Forelimb muscle (tissue), 1 donor: ENCODE results near the gene PSMA5. TPM values are rescaled to one million over a fixed set of nuclear protein-coding genes. Genes with fewer than 3 reads are reported as not detected.

Source experiments
- DNase-seq: peaks from one replicate; pipeline ENCODE4 v3.0.0-alpha.2; 2013; ENCODE audit warnings: low read depth
- polyA plus RNA-seq: library from polyadenylated mRNA; unstranded; fragments of 120-200 nt; gene quantifications from one replicate; pipeline ENCODE4 v1.2.1, GENCODE V29; 2013; ENCODE audit not compliant: insufficient read length

PSMA5 gene
- polyA plus RNA-seq, 1 donor, result 65.7 TPM

DNA sequence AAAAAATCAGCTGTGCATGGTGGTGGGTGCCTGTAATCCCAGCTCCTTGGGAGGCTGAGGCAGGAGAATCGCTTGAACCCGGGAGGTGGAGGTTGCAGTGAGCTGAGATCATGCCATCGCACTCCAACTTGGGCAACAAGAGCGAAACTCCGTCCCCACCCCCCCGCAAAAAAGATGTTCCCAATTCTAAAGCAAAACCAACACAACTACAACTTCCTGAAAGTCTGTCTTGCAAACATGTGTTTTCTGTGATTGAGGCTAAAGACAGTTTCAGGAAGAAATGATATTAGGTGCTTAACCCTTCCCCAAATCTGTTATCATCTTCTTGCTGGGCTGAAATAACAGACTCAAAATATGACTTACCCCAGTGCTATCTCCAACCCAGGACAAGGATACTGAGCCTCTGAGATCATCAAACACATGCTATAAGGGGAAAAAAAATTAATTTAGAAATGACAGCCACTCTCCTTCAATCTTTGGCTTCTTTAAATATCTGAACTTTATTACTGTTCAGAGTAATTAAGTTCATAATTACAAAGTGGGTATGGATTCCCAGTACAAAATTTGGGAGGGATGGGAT, 57.0 kb downstream of the PSMA5 start:
- no peak for DNase-seq

DNA sequence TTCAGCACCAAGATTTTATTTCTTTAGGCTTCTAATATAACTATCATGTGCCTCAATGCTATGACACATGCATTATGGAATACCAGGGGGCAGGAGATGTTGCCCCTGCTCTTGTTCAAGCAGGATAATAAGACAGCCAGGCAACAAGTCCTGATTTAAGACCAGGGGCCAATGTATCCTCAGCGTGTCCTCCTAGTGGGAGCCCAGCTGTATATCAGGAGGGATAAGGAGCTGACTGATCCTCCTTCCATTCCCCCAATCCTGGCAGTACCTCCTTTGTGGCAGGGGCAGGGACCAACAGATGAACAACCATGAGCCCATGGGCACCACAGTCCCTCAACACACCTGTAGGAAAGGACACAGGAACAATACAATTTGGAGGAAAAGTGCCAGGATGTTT, 57.8 kb downstream of the PSMA5 start:
- DNase-seq, result no peak

DNA sequence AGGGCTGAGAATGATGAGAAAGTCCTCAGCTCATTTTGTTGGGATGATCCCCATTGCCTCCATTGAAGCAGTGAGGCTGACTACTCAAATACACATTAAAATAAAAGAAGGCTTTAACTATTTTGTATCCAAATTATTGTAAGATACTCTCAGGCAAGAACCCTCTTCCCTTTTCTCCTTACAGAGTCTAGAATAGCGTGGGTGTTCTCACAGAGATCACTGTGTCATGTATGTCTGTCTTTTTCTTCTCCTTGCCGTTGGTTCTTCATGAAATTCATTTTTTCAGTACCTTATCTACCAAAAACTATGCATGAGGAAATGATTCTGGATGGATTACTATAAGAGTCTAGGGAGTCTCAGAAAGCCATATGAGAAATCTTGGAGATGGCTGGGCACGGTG, 58.6 kb downstream of the PSMA5 start:
- DNase-seq, result no peak

DNA sequence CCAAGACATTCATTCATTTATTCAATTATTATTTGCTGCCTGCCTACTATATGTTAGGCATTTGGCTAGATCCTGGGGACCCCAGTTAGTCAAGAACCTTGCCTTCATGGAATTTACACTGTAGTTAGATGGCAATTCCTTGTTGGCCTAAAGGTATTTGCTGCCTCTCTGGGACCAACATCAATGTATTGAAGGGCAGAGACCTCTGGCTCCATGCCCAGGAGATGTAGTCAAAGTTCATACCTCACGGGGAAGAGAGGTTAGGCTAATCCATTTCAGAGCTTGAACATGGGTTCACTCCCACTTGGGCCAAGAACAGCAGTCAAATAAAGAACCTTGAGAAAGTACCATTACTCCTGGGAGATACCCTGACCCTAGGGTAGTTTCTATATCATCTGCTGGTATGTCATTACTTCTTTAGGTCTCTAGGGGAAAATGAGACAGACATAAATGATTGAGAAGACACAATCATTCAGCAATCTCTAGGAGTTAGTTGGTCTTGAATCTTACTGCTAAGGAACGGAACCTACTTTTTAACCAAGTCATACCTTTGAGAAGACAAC, 60.5 kb downstream of the PSMA5 start:
- DNase-seq, result no peak

DNA sequence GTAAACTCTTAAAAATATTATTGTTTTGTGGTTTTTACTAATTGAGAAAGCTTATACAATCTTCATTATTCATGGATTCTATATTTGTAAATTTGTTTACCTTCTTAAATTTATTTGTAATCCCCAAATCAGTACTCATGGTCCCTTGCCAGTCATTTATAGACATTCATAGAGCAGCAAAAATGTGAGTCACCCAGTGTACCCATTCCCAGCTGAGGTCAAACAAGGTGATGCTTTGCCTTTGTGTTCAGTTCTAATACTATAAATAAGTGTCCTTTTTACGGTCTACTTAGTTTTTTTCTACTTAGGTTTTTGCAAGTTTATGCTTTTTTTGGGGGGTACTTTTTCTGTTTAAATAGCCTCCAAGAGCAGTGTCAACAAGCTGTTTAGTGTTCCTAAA, 64.6 kb downstream of the PSMA5 start:
- no peak for DNase-seq

DNA sequence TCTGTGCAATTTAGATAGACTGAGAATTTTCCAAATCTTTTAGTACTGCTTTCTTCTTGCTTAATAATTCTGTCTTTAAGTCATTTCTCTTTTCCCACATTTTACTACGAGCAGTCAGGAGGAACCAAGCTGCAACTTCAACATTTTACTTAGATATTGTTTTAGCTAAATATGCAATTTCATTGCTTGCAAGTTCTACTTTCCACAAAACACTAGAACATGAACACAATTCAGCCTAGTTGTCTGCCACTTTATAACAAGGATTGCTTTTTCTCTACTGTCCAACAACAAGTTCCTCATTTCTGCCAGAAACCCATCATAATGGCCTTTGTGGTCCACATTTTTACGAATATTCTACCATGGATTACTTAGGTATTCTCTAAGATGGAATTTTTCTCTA, 65.2 kb downstream of the PSMA5 start:
- DNase-seq, result no peak

DNA sequence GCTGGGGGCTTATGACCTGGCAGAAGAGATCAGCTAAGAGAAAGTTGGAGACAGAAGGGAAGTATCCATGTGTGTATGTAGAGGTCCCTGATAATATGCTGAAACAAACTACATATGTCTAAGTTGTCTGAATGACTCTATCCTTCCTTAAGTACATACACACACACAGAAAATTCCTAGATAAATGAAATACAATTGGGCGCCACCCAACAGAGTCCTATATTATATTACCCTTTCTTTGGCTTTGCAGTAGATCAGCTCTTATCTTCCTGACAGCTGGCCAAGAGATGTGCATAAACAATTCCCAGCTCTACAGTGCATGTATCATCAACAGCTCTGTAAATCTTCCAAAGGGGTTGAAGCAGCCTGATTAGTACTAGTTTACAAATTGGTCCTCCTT, 68.6 kb downstream of the PSMA5 start:
- no peak for DNase-seq

DNA sequence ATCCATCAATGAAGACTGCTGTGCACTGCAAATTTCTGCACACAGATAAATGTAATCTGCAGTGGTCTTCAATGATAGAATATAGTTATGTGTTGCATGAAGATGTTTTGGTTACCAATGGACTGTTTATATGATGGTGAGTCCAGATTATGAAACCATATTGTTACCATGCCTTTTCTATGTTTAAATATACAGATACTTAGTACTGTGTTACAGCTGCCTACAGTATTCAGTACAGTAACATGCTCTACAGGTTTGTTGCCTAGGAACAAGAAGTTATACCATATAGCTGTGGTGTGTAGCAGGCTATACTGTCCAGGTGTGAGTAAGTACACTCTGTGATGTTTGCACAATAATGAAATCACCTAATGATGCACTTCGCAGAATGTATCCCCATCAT, 69.3 kb downstream of the PSMA5 start:
- no peak for DNase-seq

DNA sequence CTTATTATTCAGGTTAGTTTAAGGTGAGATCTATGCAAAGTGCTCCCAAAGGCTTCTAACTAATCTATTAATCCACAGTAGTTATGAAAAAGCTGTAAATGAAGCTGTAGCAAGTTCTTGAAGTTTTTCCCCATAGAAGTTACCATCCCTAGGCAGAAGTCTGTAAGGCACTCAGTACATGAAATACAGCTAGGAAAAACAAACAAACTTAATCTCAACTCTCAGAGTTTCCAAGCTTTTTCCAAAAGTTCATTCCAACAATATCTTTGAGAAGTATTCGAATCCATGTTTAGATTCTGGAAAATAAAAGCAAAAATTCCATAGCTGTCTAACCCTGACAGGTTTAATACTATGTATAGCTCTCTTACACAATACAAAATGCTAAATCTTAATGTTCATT, 69.7 kb downstream of the PSMA5 start:
- DNase-seq, result no peak

DNA sequence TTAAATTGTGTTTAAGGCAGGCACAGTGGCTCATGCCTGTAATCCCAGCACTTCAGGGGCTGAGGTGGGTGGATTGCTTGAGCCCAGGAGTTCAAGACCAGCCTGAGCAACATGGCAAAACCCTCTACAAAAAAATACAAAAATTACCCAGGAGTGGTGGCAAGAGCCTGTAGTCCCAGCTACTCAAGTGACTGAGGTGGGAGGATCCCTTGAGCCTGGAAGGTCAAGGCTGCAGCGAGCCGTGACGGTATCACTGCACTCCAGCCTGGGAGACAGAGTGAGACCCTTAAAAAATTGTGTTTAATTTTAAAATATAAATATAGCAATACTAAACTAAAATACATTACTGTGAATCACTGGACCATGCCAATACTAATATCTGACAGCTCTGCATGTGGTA, 71.3 kb downstream of the PSMA5 start:
- DNase-seq, result no peak

DNA sequence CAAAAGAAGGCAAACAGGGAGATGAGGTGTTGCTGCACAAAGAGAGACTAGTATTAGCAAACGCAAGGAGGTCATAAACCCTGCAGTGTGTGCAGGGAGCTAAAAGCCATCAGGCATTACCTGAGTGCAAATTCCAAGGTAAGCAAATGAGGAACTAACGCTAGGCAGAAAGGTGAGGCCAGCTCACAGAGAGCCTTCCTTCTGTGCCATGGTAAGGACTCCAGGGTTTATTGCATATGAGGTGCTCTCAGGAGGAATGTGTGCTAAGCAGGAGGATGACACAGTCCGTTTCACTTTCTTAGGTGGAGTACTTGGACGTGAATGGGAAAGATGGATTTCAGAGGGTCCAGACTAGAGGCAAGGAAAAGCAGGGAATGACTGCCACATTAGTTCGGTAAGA, 74.8 kb downstream of the PSMA5 start:
- DNase-seq, result no peak

DNA sequence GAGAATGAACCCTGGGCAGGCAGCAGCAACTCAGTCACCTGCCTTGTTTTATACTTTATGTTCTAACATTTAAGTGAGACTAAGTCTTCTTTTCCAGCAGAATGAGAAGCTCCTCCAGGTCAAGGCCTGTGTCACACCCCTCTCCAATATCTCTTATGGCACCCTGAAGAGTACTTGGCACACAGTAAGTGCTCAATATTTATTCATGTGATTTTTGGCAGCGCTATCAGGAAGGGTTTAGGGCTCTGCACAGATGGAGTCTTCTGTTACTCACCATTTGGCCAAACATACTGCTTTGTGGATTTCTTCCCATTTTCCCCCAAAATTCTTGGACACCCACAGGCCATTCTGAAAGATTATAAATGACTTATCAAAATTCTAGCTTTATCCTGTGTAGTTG, 75.6 kb downstream of the PSMA5 start:
- DNase-seq, result no peak

DNA sequence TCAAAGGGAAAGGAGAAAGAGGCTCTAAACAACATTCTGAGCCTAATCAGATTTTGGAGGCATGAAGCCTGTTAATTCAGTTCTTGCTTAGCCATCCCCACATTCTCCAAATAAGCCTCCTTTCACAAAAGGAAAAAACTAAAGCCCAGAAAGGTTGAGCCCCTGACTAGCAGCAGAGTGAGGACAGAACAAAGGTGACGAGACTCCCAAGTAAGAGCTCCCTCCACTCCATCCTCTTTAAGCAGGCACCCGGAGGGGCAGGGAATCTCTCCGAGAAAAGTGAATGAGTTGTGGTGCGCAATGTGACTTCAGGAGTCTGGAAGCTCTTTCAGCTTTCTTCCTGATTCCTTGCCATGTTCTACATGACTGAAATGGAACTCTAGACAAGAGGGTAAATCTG, 76.1 kb downstream of the PSMA5 start:
- DNase-seq, result no peak

Other genes starting within 250 kb of the PSMA5 start
- gene SARS1, start 212.5 kb downstream of the PSMA5 start, polyA plus RNA-seq, result 86.3 TPM
- 3.3 TPM for gene CELSR2, start 176.9 kb downstream of the PSMA5 start, polyA plus RNA-seq
- gene PSRC1, start 143.3 kb downstream of the PSMA5 start, polyA plus RNA-seq, result 11.9 TPM
- 1.2 TPM for gene MYBPHL, start 119.4 kb downstream of the PSMA5 start, polyA plus RNA-seq
- gene SORT1, start 28.5 kb downstream of the PSMA5 start, polyA plus RNA-seq, result 30.7 TPM
- gene SYPL2, start 40.1 kb upstream of the PSMA5 start, polyA plus RNA-seq, result 304 TPM
- gene ATXN7L2, start 57.5 kb upstream of the PSMA5 start, polyA plus RNA-seq, result 38.9 TPM
- gene CYB561D1, start 67.6 kb upstream of the PSMA5 start, polyA plus RNA-seq, result 11.1 TPM
- 12.9 TPM for gene AMIGO1, start 83.3 kb upstream of the PSMA5 start, polyA plus RNA-seq
- 1.6 TPM for gene GPR61, start 113.4 kb upstream of the PSMA5 start, polyA plus RNA-seq
- gene GNAI3, start 122.2 kb upstream of the PSMA5 start, polyA plus RNA-seq, result 6.7 TPM
- gene GNAT2, start 193.2 kb upstream of the PSMA5 start, polyA plus RNA-seq, result not detected
- 33.8 TPM for gene AMPD2, start 193.4 kb upstream of the PSMA5 start, polyA plus RNA-seq
- gene GSTM4, start 229.7 kb upstream of the PSMA5 start, polyA plus RNA-seq, result 25.1 TPM
- 190 TPM for gene GSTM2, start 241.6 kb upstream of the PSMA5 start, polyA plus RNA-seq